PC-9 (cell line): Measurements from ENCODE around the gene PRCP. TPM values are rescaled to one million over a fixed set of nuclear protein-coding genes. Genes with fewer than 3 reads are reported as not detected.

ENCODE experiments used
- BruUV-seq: library from RNA; stranded (reverse); fragments of 400-500 nt; replicated peaks from 2 replicates; lab custom pipeline; 2021; lab: Mats Ljungman, UMichigan
- CTCF ChIA-PET: fragments of 300-600 bp; sonication (Branson Sonifier 250); formaldehyde crosslinking; loops from one replicate; lab custom pipeline; 2022; ENCODE audit warnings: antibody characterized with exemption; lab: Charles Lee
- POLR2A ChIA-PET: fragments of 300-600 bp; sonication (Branson Sonifier 250); formaldehyde crosslinking; loops from one replicate; lab custom pipeline; 2022; ENCODE audit warnings: antibody characterized with exemption; ENCODE audit not compliant: unreplicated experiment; lab: Charles Lee
- DNase-seq, 2 experiments: peaks; one replicate each; pipeline versions ENCODE4 v3.0.0 to v3.0.0-alpha.2; 2015 to 2022; ENCODE audit warnings: mixed read lengths in 1 of 2
- H2AFZ ChIP-seq: fragments of 200-600 bp; sonication (generic); 2 replicates; pipeline ENCODE4 v1.8.1; 2017; ENCODE audit warnings: antibody characterized with exemption
- H3F3A ChIP-seq: fragments of 200-600 bp; sonication (generic); 2 replicates; pipeline ENCODE4 v1.8.1; 2017; ENCODE audit warnings: antibody characterized with exemption, mild to moderate bottlenecking, low read depth; ENCODE audit not compliant: insufficient read depth
- H3K27ac ChIP-seq: fragments of 200-600 bp; sonication (generic); 2 replicates; pipeline ENCODE4 v1.6.1; 2016; ENCODE audit warnings: mixed run types
- H3K27me3 ChIP-seq: fragments of 200-600 bp; sonication (generic); 2 replicates; pipeline ENCODE4 v1.6.1; 2016; ENCODE audit warnings: low read depth, mixed run types; ENCODE audit not compliant: insufficient read depth
- H3K36me3 ChIP-seq: fragments of 200-600 bp; sonication (generic); 2 replicates; pipeline ENCODE4 v1.6.1; 2016; ENCODE audit warnings: low read depth, mixed run types
- H3K4me1 ChIP-seq: fragments of 200-600 bp; sonication (generic); replicated peaks from 2 replicates; pipeline ENCODE4 v1.6.1; 2016; ENCODE audit warnings: mixed run types; ENCODE audit not compliant: insufficient read depth
- H3K4me2 ChIP-seq: fragments of 200-600 bp; sonication (generic); 2 replicates; pipeline ENCODE4 v1.6.1; 2017; ENCODE audit warnings: mixed run types
- H3K4me3 ChIP-seq: fragments of 200-600 bp; sonication (generic); 2 replicates; pipeline ENCODE4 v1.6.1; 2016; ENCODE audit warnings: mixed run types
- H3K79me2 ChIP-seq: fragments of 200-600 bp; sonication (generic); 2 replicates; pipeline ENCODE4 v1.6.1; 2017; ENCODE audit warnings: low read depth, mixed run types
- H3K9me2 ChIP-seq: fragments of 200-600 bp; sonication (generic); 2 replicates; pipeline ENCODE4 v1.8.1; 2017; ENCODE audit warnings: mild to moderate bottlenecking; ENCODE audit not compliant: insufficient read depth
- H3K9me3 ChIP-seq: fragments of 200-600 bp; sonication (generic); 2 replicates; pipeline ENCODE4 v1.8.1; 2016; ENCODE audit warnings: low read depth; ENCODE audit not compliant: insufficient read depth
- H4K20me1 ChIP-seq: fragments of 200-600 bp; sonication (generic); 2 replicates; pipeline ENCODE4 v1.8.1; 2017; ENCODE audit not compliant: insufficient read depth
- CTCF ChIP-seq: fragments of 200-600 bp; sonication (generic); conservative IDR thresholded peaks from 2 replicates; pipeline ENCODE4 v1.6.1; 2017; ENCODE audit warnings: mixed run types, antibody characterized with exemption, mild to moderate bottlenecking, moderate library complexity
- EZH2 ChIP-seq: fragments of 200-600 bp; sonication (generic); IDR thresholded peaks from 2 replicates; pipeline ENCODE4 v1.8.0; 2017; ENCODE audit warnings: antibody characterized with exemption, low read depth
- intact Hi-C: fragments of 100-400 bp; cut with micrococcal nuclease; formaldehyde crosslinking; loops from one replicate; pipeline ENCODE4 v1.10.0; 2022; ENCODE audit not compliant: unreplicated experiment
- total RNA-seq: library from RNA; stranded (reverse); gene quantifications from 2 replicates; pipeline ENCODE4 v1.2.3, GENCODE V29; 2021

PRCP gene
- total RNA-seq, 1 experiment from 2014 or later: 42.7 TPM

- no TSS peak for BruUV-seq
- no peaks in the 10 kb centered on the region for H4K20me1 ChIP-seq
- H3K79me2 ChIP-seq: no peaks in the 10 kb centered on the region
- peak; percentile 44 to 50 for DNase-seq
- H3K36me3 ChIP-seq: no peaks in the 10 kb centered on the region
- intact Hi-C loops: loop anchor here (1.0 kb wide), 2 partner anchors 88 to 510 kb away; partner anchors contain the start of gene CCDC90B
- no peaks in the 10 kb centered on the region for H3K9me2 ChIP-seq
- no peaks in the 10 kb centered on the region for H3F3A ChIP-seq
- TF ChIP-seq CTCF: peak; percentile 89
- no peak for TF ChIP-seq EZH2
- no peak overlapping the region for H3K27ac ChIP-seq
- H2AFZ ChIP-seq: no peak overlapping the region
- no peaks in the 10 kb centered on the region for H3K27me3 ChIP-seq
- H3K4me2 ChIP-seq: peak overlapping the region; percentile 14; the same call in 1 of the 2 replicates
- no peak overlapping the region for H3K4me3 ChIP-seq
- H3K4me1 ChIP-seq: no peaks in the 10 kb centered on the region
- H3K9me3 ChIP-seq: no peaks in the 10 kb centered on the region
- ChIA-PET POLR2A (no interaction called here), CTCF (interaction anchor here (0.6 to 0.8 kb wide), 4 partner anchors 67 to 1595 kb away, joined by 3 to 9 read pairs (median 6); no protein-coding TSS in a partner anchor)
These were observed 124.4 kb downstream of the PRCP start for GRCh38 chr11:82775736-82776346.

GRCh38 chr11:82775218-82775617 is 125.0 kb downstream of the PRCP start:
- Histone ChIP-seq H3K4me2 (peak overlapping the region; percentile 14; the same call in 1 of the 2 replicates), H3K9me3 (no peaks in the 10 kb centered on the region), H4K20me1 (no peaks in the 10 kb centered on the region), H3K27me3 (no peaks in the 10 kb centered on the region), H2AFZ (no peak overlapping the region), H3K79me2 (no peaks in the 10 kb centered on the region), H3K4me1 (no peaks in the 10 kb centered on the region), H3F3A (no peaks in the 10 kb centered on the region), H3K9me2 (no peaks in the 10 kb centered on the region), H3K27ac (no peak overlapping the region), H3K4me3 (no peak overlapping the region), H3K36me3 (no peaks in the 10 kb centered on the region)
- CTCF ChIA-PET: no interaction called here
- no TSS peak for BruUV-seq
- no peak for TF ChIP-seq EZH2
- TF ChIP-seq CTCF: no peak
- DNase-seq: no peak
- POLR2A ChIA-PET: no interaction called here
- intact Hi-C loops: loop anchor here (1.0 kb wide), 2 partner anchors 89 to 511 kb away; partner anchors contain the start of gene CCDC90B

Other genes with a start within 250 kb of the PRCP start
- gene FAM181B, start 166.6 kb downstream of the PRCP start, total RNA-seq: not detected in 2 replicates
- gene DDIAS, start 1.3 kb upstream of the PRCP start, total RNA-seq: 6.1 and 12.4 TPM in 2 replicates
- gene RAB30, start 171.5 kb upstream of the PRCP start, total RNA-seq: 3.2 and 3.6 TPM in 2 replicates